Right renal cortex interstitium (tissue), 3 donors: Measurements from ENCODE around the gene LHB. TPM values are rescaled to one million over a fixed set of nuclear protein-coding genes. Genes with fewer than 3 reads are reported as not detected.

Experiments
- DNase-seq, 3 donors: peaks; one replicate each; pipeline ENCODE4 v3.0.0-alpha.2; 2013; ENCODE audit warnings: low read depth in 3 of 3, low spot score in 2 of 3
- polyA plus RNA-seq, 3 donors: library from polyadenylated mRNA; unstranded; fragments of 120-200 nt; gene quantifications; one replicate each; pipeline ENCODE4 v1.2.1, GENCODE V29; 2013; ENCODE audit not compliant: insufficient read length in 3 of 3

LHB gene
- polyA plus RNA-seq, 3 donors, result not detected

DNA sequence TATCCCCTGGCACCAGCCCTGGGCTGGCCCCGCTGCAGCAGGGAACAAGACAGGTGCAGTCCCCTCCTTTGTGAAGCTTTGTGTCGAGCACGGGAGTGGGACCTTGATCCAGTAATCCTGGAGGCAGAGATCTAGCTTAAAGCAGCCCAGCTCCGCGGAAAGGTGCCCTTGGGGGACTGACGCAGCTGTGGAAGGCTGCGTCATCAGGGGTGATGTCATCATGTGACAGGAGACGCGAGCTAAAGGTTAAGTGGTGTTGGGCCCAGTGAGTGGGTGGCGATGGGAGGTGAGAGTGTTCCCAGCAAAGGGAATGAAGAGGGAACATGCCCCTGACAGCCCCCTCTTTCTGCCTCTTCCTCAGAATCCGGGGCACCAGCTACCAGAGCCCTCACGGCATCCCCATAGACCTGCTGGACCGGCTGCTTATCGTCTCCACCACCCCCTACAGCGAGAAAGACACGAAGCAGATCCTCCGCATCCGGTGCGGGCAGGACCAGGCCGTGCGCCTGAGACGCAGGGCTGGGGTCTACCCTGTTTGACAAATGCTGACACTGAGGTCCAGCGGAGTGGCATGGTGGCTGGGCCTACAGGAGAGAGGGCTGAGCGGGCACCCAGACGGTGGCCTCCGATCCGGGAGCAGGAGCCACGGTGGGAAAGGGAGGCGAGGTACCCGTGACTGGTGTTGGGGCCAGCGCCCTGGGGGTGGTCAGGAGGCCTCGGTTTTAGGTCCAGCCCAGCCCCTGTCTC lies 2.6 kb downstream of the LHB start:
- no peak for DNase-seq

DNA sequence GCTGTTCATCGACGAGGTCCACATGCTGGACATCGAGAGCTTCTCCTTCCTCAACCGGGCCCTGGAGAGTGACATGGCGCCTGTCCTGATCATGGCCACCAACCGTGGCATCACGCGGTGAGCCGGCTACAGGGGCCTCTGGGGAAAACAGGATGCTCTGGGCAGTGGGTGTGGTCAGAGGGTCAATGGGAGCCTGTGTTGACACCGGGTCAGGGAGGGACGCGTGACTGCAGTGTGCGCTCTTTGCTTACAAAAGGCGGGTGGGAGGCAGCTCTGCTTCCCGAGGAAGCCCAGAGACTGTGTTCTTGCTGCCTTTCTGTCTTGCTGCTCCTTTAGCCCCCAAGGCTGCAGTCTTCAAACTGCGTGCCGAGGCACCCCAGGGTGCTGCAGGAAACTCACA lies 5.7 kb downstream of the LHB start:
- no peak for DNase-seq

DNA sequence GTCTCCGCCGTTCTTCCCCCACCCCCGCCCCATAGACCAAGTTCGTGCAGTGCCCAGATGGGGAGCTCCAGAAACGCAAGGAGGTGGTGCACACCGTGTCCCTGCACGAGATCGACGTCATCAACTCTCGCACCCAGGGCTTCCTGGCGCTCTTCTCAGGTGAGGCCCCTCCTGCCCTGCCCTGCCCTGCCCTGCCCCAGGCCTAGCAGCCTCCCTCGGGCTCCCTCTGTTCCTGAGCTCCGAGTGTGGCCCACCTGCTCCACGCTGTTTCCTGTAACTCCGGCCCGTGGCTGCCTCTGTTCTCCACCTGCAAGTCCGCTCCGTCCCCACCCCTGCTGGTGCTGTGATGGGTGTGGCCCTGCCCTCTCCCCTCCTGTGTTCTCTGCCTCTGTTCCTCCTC lies 6.4 kb downstream of the LHB start:
- no peak for DNase-seq

DNA sequence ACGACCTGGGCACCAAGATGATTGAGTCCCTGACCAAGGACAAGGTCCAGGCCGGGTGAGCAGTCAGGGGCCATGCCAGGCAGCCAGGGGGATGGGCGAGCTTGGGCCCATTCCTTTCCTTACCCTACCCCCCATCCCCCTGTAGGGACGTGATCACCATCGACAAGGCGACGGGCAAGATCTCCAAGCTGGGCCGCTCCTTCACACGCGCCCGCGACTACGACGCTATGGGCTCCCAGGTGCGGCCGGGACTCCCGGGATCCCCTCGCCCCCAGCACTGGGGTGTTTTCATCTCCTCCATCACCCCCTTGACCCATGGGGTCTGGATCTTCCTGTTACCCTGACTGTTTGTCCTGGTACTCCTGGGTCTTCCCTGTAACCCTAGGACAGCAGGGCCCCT lies 7.1 kb downstream of the LHB start:
- DNase-seq, result no peak

DNA sequence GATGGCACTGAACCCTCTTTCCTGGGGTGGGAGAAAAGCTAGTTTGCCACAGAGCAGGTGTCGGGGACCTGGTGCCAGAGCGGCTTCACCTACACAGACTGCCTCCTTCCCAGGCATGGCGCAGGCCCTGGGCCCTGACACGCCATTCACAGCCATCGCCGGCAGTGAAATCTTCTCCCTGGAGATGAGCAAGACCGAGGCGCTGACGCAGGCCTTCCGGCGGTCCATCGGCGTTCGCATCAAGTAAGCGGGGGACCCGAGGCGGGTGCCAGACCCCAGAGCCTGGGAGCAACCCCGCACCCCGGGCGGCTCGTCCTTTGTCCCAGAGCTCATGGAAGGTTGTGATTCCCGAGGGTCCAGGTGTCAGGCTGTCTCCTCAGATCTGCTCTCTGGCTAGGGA lies 10.0 kb downstream of the LHB start:
- no peak for DNase-seq

DNA sequence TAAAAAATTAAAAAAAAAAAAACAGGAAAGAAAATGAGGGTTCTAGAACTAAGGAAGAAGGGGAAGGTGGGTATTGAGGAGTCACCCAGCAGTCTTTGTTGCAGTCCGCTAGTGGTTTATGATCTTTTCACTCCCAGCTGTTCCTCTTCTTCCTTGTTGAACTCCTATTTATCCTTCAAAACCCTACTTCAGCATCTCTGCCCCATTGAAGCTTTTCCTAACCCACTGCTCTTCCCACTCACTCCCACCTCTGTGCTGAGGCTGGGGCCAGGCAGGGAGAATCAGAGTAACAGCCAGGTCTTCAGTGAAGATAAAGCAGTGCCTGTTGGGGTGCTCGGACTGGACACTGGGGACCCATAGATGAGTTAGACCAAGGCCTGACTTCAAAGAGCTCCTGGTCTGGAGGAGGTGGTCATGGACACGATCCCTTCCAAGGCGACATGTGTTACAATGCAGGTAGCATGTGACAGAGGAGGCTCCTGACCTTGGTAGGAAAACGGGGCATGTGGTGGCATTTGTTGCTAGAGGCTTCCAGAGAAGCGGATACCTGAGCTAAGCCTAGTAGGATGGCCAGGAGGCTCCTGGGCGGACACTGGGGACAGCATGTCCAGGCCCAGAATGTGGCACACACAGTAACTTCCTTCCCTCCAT lies 11.8 kb downstream of the LHB start:
- DNase-seq, result no peak

DNA sequence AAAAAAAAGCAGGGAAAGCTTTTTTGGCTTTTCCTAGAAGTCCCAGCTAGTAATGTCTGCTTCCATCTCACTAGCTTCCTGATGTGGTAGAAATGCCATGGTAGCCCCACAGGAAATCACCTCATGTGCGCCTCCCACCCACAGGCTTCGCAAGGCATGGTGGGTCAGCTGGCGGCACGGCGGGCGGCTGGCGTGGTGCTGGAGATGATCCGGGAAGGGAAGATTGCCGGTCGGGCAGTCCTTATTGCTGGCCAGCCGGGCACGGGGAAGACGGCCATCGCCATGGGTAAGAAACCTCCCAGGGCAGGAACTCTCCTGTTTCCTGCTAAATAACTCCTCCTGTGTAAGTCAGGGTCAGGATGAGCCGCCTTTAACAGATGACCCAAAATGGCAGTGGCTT lies 12.8 kb downstream of the LHB start:
- DNase-seq, result no peak

DNA sequence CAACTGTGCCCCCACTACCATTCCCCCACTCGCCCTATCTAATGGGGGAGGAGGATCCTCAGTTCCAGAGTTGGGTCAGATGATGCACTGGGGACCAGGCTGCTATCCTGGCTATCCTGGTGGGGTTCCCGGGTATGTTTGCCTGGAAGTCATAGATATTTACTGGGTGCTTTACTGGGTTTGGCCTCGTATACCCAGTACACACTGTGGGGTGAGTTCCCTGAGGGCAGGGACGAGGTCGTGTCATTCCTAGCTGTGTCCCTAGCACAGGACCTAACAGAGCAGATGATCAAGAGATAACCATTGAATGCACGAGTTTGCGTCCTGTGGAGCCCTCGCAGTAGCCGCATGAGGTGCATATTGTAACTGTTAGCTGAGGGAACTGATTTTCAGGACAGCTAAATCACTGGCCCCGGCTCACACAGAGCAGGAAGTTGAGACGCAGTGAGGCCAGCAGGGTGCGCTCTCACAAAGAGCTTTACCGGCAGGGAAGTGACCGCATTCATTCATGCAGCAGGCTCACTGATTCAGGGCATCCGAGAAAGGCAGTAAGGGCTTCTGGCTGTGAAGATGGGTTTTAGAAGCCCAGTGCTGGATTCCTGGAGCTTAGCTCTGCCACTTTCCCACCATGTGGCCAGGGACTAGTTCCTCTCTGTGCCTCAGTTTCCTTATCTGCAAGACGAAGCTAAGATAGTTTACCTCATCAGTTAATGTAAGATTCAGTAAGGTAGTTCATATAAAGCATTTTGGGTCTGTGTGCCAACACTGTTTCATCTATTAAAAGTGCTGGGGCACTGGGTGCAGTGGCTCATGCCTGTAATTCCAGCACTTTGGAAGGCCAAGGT lies 17.2 kb downstream of the LHB start:
- peak in 1 of 3 donors; percentile 41 for DNase-seq

DNA sequence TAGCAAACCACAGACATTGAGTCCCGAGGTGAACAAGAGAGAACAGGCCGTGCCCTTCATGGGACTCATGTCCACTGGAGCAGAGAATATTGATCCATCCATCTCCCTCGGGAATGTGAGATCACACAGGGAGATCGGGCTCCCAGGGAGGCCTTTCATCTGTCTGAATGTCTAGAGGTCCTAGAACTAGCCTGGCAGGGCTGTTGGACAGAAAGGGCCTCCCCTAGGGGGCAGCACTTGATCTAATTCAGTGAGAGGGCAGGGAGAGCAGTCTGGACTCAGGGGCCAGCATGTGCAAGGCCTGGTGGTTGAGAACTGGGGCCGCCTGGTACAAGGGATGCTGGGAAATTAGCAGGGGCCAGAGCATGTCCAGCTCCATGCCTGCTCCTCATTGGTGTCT lies 18.9 kb downstream of the LHB start:
- no peak for DNase-seq

DNA sequence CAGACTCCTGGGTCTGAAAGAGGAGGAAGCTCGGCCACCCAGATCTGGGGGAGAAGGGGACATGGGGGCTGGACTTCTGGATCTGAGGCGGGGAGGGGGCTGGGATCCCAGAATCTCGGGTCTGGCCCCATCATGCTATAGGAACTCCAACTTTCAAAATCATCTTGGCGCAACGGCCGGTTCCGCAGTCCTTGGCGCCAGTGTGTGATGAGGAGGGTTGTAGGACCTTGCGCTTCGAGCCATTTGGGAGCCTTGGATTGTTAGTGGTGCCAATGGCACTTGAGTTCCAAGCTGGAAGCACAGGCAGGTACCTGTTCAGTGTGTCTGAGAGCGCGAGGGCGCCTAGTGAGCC lies 22.9 kb downstream of the LHB start:
- no peak for DNase-seq

DNA sequence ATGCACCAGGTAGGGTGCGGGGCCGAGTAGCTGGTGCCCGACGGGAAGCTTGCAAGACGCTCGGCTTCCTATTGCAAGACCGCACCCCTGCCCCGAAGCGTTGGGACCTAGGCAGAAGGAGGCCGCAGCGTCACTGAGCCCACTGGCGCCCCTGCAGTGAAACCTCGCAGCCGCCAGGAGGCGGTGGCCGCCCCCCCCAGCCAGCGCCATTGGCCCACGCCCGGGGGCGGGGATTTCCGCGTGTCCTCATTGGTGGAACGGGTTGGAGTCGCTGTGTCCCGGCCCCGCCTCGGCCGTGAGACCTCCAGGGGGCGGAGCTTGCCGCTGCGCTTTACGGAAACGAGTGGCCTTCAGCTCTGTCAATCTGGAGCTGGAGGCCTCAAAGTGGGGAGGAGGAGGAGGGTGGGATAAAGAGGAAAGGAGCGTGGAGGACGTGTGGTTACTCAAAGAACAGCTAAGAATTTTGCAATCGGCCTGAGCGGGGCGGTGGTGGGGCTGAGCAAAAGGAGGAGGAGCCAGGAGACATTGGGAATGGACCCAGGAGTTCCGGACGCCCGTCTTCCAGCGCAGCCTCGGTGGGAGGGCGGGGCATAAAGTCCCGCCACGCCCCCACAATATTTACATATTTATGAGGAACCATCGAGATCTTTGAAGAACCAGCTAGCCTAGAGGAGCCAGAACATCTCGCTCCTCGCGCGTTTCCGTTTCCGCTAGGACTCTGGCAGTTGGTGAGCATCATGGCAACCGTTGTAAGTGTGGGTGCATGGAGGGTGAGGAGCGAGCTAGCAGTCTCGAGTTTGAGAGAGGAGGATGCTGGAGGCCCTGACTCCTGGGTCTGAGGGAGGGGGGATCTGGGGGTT lies 23.5 kb downstream of the LHB start, which contains the start of the genes GYS1 and RUVBL2:
Gene GYS1 (minus strand): TSS at position 135 of the 860 bp plus-strand sequence. CDS start 197 bp downstream, outside the sequence.
Gene RUVBL2 (plus strand): TSS at position 713 of the 860 bp plus-strand sequence. CDS start 25 bp downstream, at position 738.
- peak; percentile 96 to 100 (median 98) for DNase-seq

DNA sequence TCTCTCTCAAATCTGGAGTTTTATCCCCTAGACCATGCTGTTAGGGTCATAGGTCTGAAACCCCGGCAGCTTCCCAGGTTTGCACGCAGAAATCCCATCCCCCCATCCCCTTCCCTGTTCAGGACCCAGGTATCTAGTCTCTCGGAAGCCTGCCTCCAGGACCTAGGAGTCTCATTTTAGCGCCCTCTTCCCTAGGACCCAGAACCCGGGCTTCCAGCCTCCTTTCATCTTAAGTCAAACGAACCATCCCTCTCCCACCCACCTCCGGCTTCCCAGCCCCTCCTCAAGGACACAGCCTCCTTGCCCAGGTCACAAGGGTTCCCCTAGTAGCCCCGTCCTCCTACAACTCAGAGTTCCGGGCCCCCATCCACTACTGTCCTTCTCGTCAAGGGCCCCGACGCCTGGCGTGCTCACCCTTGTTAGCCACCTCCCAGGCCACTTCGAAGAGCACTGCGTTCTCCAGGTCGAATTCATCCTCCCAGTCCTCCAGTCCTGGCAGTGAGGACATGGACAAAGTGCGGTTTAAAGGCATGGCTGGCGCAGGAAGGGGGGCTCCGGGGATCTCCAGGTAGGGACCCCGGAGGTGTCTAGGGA lies 24.2 kb downstream of the LHB start:
- no peak for DNase-seq

DNA sequence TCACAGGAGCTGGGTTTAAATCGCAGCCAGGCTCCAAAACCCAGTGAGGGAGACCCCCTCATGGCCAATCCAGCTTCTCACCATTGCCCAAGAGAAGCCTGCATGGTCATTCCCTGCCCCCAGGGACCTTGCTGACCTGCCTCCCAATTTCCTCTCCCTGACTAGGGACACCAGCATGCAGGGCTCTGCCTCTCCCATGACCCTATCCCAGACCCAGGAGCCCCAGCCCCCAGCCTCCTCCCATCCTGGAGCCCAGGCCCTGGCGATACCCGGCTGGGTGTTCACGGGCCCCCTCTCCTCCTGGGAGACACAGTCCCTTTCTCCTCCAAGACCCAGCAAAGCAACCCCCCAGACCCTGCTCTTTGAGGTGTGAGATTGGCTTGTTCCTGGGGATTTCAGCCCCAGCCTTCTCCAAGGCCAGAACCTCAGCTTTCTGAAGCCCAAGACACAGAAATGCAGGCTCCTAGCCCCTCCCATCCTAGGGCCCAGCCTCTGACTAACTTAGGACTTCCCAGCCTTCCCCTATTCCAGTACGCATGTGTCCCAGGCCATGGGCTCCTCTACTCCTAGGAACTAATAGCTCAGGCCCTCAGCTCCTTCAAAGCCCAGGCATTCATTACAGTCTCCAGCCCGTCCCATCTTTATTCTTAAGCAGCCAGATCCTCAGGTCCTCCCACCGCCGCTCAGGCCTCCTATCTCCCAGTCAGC lies 24.9 kb downstream of the LHB start:
- DNase-seq, result peak in 2 of 3 donors; percentile 13 to 33

DNA sequence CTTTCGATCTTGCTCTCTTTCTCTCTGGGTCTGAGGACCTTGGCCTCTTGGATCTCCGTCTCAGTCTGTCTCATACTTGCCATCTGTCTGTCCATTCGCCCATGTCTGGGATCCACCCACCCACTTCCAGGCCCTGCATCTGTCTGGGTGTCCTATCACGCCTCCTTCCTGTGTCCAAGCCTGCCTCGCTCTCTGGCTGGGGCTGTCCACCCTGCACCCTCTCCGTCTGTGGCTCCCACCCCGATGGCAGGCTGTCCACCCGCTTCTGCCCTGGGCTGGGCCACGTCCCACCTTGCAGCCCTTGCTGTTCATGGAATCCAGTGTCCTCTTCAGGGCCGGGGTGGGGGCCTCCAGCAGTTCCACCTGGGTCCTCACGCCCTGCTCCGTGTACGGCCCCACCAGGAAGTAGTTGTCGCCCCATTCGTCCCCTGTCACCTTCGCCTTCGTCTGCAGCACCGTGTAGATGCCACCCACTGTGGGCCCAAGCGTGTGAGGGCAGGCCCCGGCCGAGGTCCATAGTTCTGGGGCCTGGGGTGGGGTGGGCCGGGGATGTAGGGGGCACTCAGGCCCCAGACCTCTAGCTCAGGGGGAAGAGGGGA lies 25.8 kb downstream of the LHB start:
- no peak for DNase-seq

DNA sequence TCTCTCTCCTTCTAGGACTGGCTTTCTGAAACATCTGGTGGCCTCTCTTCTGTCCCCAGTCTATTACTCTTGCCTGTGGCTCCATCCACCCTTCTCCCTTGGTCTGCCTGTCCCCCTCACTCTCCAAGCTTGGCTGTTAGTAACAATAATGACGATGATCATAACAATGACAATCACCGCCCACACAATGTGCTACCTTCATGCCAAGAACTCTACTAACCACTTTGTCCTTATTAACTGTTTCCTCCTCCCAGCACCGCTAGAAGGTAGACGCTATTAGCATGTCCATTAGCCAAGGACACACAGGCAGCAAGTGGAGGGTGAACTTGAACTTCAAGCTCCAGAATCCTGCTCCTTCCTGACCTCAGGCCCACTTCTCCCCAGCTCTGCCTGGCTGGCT lies 26.5 kb downstream of the LHB start:
- no peak for DNase-seq

DNA sequence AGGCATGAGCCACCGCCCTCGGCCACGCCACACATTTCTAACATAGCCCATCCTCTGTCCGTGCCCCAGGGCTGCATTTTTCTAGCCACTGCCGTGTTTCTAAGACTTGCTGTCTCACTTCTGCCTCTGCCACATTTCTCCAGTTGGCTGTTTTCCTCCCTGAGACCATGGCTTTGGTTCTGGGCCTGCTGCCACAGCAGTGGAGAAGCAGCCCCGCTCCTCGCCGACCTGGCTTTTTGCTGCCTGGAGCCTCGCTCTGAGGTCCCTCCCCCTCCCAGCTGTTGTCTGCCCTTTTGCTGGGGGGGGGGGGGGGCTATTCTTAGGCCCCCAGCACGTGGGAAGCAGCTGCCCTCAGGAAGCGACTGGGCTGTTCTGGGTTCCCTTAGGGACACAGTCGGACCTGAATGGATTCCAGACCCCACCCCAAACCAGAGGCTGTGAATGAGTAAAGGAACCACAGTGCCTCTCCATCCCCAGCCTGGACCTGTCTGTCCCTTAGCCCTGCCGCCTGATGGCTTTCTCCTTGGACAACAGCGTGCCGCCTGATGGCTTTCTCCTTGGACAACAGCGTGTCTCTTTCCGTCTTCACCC lies 27.1 kb downstream of the LHB start:
- DNase-seq, result no peak

DNA sequence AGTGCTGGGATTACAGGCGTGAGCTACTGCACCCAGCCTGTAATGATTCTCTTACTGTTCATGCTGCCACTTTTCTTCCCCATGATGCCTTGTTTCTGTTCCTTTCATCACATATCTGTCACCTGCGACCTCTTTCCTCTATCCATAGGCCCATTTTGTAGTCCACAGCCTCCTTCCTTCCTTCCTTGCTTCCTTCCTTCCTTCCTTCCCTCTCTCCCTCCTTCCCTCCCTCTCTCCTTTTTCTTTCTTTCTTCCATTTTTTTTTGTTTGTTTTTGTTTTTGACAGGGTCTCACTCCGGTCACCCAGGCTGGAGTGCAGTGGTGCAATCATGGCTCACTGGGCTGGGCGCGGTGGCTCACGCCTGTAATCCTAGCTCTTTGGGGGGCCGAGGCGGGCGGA lies 28.0 kb downstream of the LHB start:
- DNase-seq, result no peak

DNA sequence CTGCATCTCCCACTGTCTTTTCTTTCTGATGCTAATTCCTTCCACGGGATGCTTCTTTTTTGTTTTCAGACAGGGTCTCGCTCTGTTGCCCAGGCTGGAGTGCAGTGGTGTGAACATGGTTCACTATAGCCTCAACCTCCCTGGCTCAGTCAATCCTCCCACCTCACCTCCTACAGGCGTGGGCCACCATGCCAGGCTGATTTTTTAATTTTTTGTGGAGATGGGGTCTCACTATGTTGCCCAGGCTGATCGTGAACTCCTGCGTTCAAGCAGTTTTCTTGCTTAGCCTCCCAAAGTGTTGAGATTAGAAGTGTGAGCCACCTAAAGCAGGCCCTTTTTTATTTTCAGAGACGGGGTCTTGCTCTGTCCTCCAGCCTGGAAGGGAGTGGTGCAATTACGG lies 28.6 kb downstream of the LHB start:
- no peak for DNase-seq

DNA sequence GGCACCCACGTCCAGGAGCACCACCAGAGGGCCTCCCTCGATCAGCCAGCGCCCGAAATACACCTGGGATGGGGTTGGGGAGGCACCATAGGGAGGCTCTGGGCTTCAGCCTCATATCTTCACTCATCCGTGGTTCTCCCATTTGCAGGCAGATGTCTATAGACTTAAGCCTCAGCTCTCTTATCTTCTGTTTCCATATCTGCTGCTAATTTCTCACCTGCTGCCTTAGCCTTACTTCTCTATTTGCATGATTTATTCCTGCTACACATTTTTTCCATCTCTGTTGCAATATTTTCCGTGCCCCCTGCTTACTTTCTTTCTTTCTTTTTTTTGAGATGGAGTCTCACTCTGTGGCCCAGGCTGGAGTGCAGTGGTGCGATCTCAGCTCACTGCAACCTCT lies 29.6 kb downstream of the LHB start:
- DNase-seq, result no peak
